ENCODE results near the gene AP1G2. TPM values are rescaled to one million over a fixed set of nuclear protein-coding genes. Genes with fewer than 3 reads are reported as not detected.
"Not testable (repeated sequence)": the region's sequence is repeated elsewhere in the genome, so short reads cannot be mapped to it uniquely, and the experiment has no call there.

Gene AP1G2
- total and polyA plus RNA-seq, 2 of the 13 experiments (the other 11 are each of a cell fraction or from before 2014, with no cell fraction given), result 96.9 to 611 TPM

GRCh38 chr14:23609411-23610089 is 42.0 kb upstream of the AP1G2 start (continued):
- TF ChIP-seq ZBTB40 (IDR thresholded peaks at IDR 0.05), result not testable (repeated sequence)
- TF ChIP-seq ZBTB40 (CRISPR knock-in tag; IDR thresholded peaks at IDR 0.05) (peak; percentile 46; the same call in 1 of the 2 replicates), SP5 (CRISPR knock-in tag; IDR thresholded peaks at IDR 0.05; ENCODE audit: borderline replicate concordance, low read depth) (peak; percentile 30), ZNF318 (CRISPR knock-in tag; IDR thresholded peaks at IDR 0.05) (peak; percentile 74; the same call in 1 of the 2 replicates), SALL1 (CRISPR knock-in tag; IDR thresholded peaks at IDR 0.05) (peak; percentile 95), WIZ (CRISPR knock-in tag; IDR thresholded peaks at IDR 0.05) (peak; percentile 38; the same call in 1 of the 2 replicates), CHD2 (IDR thresholded peaks at IDR 0.05; ENCODE audit: low read depth, low read length) (peak; percentile 85), ZNF781 (CRISPR knock-in tag; IDR thresholded peaks at IDR 0.05; ENCODE audit: borderline replicate concordance, not compliant biosample characterization) (peak; percentile 96)
